ENCODE results near the gene PCNX3. TPM values are rescaled to one million over a fixed set of nuclear protein-coding genes. Genes with fewer than 3 reads are reported as not detected.
A peak's percentile ranks its signal among the peaks of the same experiment; 100 is the strongest.

PCNX3 gene
- total RNA-seq, 1 donor = 27.9 TPM

DNA sequence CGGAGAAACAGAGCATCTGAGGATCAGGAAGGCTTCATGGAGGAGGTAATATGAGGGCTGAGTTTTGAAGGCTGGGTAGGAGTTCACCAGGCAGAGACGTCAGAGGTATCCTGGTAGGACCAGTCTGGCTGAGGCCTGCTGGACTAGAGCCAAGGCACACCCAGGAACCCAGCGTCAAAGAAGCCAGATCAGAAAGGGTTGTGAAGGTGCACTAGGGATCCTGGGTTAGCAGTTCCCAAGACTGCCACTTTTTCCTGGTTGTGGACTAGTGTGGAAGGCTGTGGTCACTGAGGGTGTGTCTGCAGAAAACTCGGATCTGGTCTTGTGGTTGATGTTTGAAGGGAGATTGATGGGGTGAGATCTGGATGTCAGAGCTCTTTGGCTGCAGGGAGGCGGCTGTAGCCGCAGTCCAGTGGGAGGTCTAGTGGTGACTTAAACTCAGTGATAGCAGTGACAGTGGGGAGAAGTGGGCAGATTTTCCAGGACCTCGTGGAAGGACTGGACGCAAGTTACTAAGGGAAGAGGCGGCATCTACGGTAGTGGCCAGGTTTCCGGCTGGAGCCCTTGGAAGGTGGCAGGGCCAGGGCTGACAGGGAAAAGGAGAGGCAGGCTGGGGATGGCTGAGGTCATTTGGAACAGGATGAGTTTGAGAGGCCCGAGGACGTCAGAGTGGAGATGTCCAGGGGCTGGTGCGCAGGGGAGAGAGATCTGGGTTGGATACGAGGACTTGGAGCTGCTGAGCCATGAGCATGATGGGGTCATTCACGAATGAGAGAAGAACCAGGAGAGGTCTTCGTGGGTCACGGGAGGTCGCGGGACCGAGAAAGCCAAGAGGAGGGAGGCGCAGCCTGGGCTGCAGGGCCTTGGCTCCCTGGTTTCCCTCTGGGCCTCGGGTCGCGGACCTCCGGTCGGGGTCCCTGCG, 36.3 kb downstream of the PCNX3 start:
- no peaks in the 10 kb centered on the region for H4K20me1 ChIP-seq (ENCODE audit: insufficient read depth, low read length)
- peaks cover 19% of the 10 kb centered on the region for H3K4me1 ChIP-seq (ENCODE audit: insufficient read depth, low read length)
- peak overlapping the region; percentile 82 for H3K27ac ChIP-seq (ENCODE audit: low read depth, low read length)
- peaks cover 4% of the 10 kb centered on the region for H3K79me2 ChIP-seq (ENCODE audit: insufficient read depth, low read length)
- no peaks in the 10 kb centered on the region for H3K9me3 ChIP-seq (ENCODE audit: low read depth, low read length)
- H3K36me3 ChIP-seq (ENCODE audit: insufficient read depth, low read length) = peaks cover 42% of the 10 kb centered on the region
- TF ChIP-seq, protein P1, sequence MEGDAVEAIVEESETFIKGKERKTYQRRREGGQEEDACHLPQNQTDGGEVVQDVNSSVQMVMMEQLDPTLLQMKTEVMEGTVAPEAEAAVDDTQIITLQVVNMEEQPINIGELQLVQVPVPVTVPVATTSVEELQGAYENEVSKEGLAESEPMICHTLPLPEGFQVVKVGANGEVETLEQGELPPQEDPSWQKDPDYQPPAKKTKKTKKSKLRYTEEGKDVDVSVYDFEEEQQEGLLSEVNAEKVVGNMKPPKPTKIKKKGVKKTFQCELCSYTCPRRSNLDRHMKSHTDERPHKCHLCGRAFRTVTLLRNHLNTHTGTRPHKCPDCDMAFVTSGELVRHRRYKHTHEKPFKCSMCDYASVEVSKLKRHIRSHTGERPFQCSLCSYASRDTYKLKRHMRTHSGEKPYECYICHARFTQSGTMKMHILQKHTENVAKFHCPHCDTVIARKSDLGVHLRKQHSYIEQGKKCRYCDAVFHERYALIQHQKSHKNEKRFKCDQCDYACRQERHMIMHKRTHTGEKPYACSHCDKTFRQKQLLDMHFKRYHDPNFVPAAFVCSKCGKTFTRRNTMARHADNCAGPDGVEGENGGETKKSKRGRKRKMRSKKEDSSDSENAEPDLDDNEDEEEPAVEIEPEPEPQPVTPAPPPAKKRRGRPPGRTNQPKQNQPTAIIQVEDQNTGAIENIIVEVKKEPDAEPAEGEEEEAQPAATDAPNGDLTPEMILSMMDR (IDR thresholded peaks at IDR 0.05; ENCODE audit: extremely low read depth, low read depth, low read length) = no peak
- DNase-seq (ENCODE audit: insufficient read length, low spot score, missing footprints) = peak; percentile 93
- H2AFZ ChIP-seq (ENCODE audit: low read length) = peak overlapping the region; percentile 23
- no peaks in the 10 kb centered on the region for H3K27me3 ChIP-seq (ENCODE audit: insufficient read depth, low read length)
- peak overlapping the region; percentile 70 for H3K4me3 ChIP-seq (ENCODE audit: insufficient read depth, low read length)
- peak overlapping the region; percentile 81 for H3K4me2 ChIP-seq (ENCODE audit: insufficient read depth, low read length)

GRCh38 chr11:65652511-65653228, 37.1 kb downstream of the PCNX3 start:
- TF ChIP-seq, protein P1 (IDR thresholded peaks at IDR 0.05; ENCODE audit: extremely low read depth, low read depth, low read length) = no peak
- Histone ChIP-seq H3K9me3 (ENCODE audit: low read depth, low read length) (no peaks in the 10 kb centered on the region), H4K20me1 (ENCODE audit: insufficient read depth, low read length) (peaks cover 4% of the 10 kb centered on the region), H3K27me3 (ENCODE audit: insufficient read depth, low read length) (no peaks in the 10 kb centered on the region), H3K4me2 (ENCODE audit: insufficient read depth, low read length) (peak overlapping the region; percentile 81), H3K27ac (ENCODE audit: low read depth, low read length) (peak overlapping the region; percentile 82), H3K36me3 (ENCODE audit: insufficient read depth, low read length) (peaks cover 50% of the 10 kb centered on the region), H3K4me3 (ENCODE audit: insufficient read depth, low read length) (peak overlapping the region; percentile 70), H3K79me2 (ENCODE audit: insufficient read depth, low read length) (peaks cover 9% of the 10 kb centered on the region), H3K4me1 (ENCODE audit: insufficient read depth, low read length) (peaks cover 19% of the 10 kb centered on the region), H2AFZ (ENCODE audit: low read length) (peak overlapping the region; percentile 89)
- DNase-seq (ENCODE audit: insufficient read length, low spot score, missing footprints) = peak; percentile 100

GRCh38 chr11:65653229-65654225, 38.0 kb downstream of the PCNX3 start:
- Histone ChIP-seq H3K36me3 (ENCODE audit: insufficient read depth, low read length) (peaks cover 59% of the 10 kb centered on the region), H4K20me1 (ENCODE audit: insufficient read depth, low read length) (peaks cover 7% of the 10 kb centered on the region), H3K4me2 (ENCODE audit: insufficient read depth, low read length) (peak overlapping the region; percentile 81), H3K27ac (ENCODE audit: low read depth, low read length) (peak overlapping the region; percentile 82), H3K4me3 (ENCODE audit: insufficient read depth, low read length) (peak overlapping the region; percentile 70), H2AFZ (ENCODE audit: low read length) (peak overlapping the region; percentile 52), H3K9me3 (ENCODE audit: low read depth, low read length) (no peaks in the 10 kb centered on the region), H3K27me3 (ENCODE audit: insufficient read depth, low read length) (no peaks in the 10 kb centered on the region), H3K4me1 (ENCODE audit: insufficient read depth, low read length) (peaks cover 19% of the 10 kb centered on the region), H3K79me2 (ENCODE audit: insufficient read depth, low read length) (peaks cover 14% of the 10 kb centered on the region)
- peak; percentile 39 for DNase-seq (ENCODE audit: insufficient read length, low spot score, missing footprints)
- TF ChIP-seq, protein P1 (IDR thresholded peaks at IDR 0.05; ENCODE audit: extremely low read depth, low read depth, low read length) = no peak
